Measurements from ENCODE around the gene AQP2. TPM values are rescaled to one million over a fixed set of nuclear protein-coding genes. Genes with fewer than 3 reads are reported as not detected.

AQP2 gene
- total and polyA plus RNA-seq, 2 donors (not counting 1 experiment from before 2014, with no cell fraction given): not detected

DNA sequence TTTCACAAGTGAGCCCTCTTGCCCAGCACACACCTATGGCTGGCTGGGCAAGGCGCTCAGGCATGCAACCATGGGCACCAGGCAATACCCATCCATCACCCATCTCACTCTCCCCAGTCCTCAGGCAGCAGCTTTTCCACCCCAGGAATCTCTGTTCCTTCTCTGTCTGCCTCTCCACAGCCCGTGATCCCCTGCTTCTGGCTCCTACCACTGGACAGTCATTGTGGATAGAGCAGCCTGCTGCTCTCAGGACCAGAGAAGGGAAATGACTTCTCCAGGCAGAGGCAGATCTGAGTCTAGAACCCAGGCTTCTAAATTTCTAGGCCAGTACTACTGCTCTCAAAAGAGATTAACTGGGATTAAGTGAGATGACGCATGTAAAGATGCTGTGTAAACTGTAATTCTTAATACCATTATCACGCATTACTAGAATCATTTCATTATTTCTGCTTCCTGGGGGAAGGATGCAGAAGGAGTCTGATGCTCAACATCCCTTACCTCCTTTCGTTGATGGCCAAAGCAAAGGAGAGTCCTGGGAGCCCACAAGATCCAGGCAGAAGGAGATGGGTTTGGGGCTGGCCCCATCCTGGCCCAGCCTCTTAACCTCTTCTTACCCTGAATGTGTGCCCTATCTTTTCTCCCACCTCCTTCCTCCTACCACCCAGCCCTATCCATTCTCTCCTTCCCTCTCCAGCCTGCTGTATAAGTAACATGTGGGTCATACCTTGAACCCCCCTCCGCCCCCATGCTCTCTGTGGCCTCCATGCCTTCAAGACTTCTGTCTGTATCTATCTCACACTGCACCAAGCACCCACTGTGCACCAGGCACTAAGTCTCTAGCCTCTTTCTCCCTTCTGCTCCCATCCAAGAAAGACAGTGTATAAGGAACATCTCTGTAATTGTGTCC, 6.4 kb downstream of the AQP2 start:
- Histone ChIP-seq H3K4me1 (ENCODE audit: control insufficient read depth in 2 of 2, insufficient read depth in 2 of 2, low read length in 2 of 2) (peaks cover 11 to 16% of the 10 kb centered on the region in 2 donors), H3K4me2 (replicated peaks; ENCODE audit: low read depth, low read length, poor library complexity, severe bottlenecking) (no peak overlapping the region), H4K20me1 (ENCODE audit: control insufficient read depth, insufficient read depth, low read length, poor library complexity, severe bottlenecking) (no peaks in the 10 kb centered on the region), H3K9ac (ENCODE audit: low read length) (no peak overlapping the region), H3K9me3 (ENCODE audit: control extremely low read depth in 1 of 3, control insufficient read depth in 2 of 3, insufficient read depth in 1 of 3, low read length in 2 of 3) (peaks cover 0 to 2% (median 0%) of the 10 kb centered on the region in 3 donors), H3K36me3 (replicated peaks in 1 of 2; ENCODE audit: control extremely low read depth in 1 of 2, control insufficient read depth in 1 of 2, extremely low read depth in 1 of 2, insufficient read depth in 2 of 2, low read length in 1 of 2) (no peaks in the 10 kb centered on the region), H3K27ac (ENCODE audit: low read length in 2 of 2) (no peak overlapping the region), H3K4me3 (ENCODE audit: control extremely low read depth in 1 of 5, extremely low read depth in 1 of 5, insufficient read depth in 1 of 5, low read depth in 2 of 5, low read length in 4 of 5) (no peak overlapping the region), H3K79me2 (ENCODE audit: control insufficient read depth, insufficient read depth, low read length) (no peaks in the 10 kb centered on the region), H2AFZ (ENCODE audit: insufficient read depth, low read depth, low read length, poor library complexity, severe bottlenecking) (no peak overlapping the region), H3K27me3 (replicated peaks in 1 of 4; ENCODE audit: control extremely low read depth in 1 of 4, control insufficient read depth in 3 of 4, insufficient read depth in 4 of 4, low read length in 3 of 4) (peaks cover 0 to 78% (median 26%) of the 10 kb centered on the region in 4 experiments)
- 73% methylated on average over 3 of the region's 6 CpGs for WGBS (ENCODE audit: insufficient coverage)
- ATAC-seq (ENCODE audit: low read depth): no peak
- intact Hi-C loops (cut with micrococcal nuclease): no loop called here
- CTCF ChIA-PET: interaction anchor here (3.0 kb wide), 1 partner anchor 10 kb away, joined by 17 read pairs; no protein-coding TSS in a partner anchor
- TF ChIP-seq, protein P1, sequence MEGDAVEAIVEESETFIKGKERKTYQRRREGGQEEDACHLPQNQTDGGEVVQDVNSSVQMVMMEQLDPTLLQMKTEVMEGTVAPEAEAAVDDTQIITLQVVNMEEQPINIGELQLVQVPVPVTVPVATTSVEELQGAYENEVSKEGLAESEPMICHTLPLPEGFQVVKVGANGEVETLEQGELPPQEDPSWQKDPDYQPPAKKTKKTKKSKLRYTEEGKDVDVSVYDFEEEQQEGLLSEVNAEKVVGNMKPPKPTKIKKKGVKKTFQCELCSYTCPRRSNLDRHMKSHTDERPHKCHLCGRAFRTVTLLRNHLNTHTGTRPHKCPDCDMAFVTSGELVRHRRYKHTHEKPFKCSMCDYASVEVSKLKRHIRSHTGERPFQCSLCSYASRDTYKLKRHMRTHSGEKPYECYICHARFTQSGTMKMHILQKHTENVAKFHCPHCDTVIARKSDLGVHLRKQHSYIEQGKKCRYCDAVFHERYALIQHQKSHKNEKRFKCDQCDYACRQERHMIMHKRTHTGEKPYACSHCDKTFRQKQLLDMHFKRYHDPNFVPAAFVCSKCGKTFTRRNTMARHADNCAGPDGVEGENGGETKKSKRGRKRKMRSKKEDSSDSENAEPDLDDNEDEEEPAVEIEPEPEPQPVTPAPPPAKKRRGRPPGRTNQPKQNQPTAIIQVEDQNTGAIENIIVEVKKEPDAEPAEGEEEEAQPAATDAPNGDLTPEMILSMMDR (IDR thresholded peaks at IDR 0.05): no peak
- TF ChIP-seq EZH2 (IDR thresholded peaks at IDR 0.05; ENCODE audit: borderline replicate concordance, insufficient read depth, low read depth, low read length, poor library complexity, severe bottlenecking): no peak
- DNase-seq: no peak
- H3K4me3 Mint-ChIP-seq: no peak overlapping the region
- H3K4me1 Mint-ChIP-seq: peaks cover 9% of the 10 kb centered on the region
- POLR2A ChIA-PET: no interaction called here
- no peaks in the 10 kb centered on the region for H3K9me3 Mint-ChIP-seq (ENCODE audit: insufficient read depth)
- peaks cover 65% of the 10 kb centered on the region for H3K27me3 Mint-ChIP-seq
- no peak overlapping the region for H3K27ac Mint-ChIP-seq

DNA sequence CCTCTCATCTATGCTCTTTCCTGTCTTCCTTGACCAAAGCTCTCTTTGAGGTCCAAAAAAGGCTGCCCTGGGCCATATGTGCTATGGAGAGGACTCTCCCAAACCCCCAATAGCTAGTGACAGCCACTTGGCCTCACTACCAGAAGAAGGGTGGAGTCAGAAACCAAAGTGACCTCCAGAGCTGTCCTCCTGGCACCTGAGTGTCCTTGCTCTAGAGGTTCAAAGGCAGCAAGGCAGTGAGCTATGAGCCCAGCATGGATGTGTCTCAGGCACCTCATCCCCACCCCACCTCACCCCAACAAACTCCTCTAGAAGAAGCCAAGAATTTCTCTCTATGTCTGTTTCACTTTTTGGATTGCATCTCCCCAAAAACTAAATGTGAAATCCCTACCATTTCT, 7.0 kb downstream of the AQP2 start:
- no peak overlapping the region for H3K4me3 Mint-ChIP-seq
- no peak overlapping the region for H3K4me2 ChIP-seq (replicated peaks; ENCODE audit: low read depth, low read length, poor library complexity, severe bottlenecking)
- H3K4me1 ChIP-seq (ENCODE audit: control insufficient read depth in 2 of 2, insufficient read depth in 2 of 2, low read length in 2 of 2): peaks cover 11 to 16% of the 10 kb centered on the region in 2 donors
- no peak overlapping the region for H3K4me3 ChIP-seq (ENCODE audit: control extremely low read depth in 1 of 5, extremely low read depth in 1 of 5, insufficient read depth in 1 of 5, low read depth in 2 of 5, low read length in 4 of 5)
- H2AFZ ChIP-seq (ENCODE audit: insufficient read depth, low read depth, low read length, poor library complexity, severe bottlenecking): no peak overlapping the region
- peaks cover 0 to 2% (median 0%) of the 10 kb centered on the region in 3 donors for H3K9me3 ChIP-seq (ENCODE audit: control extremely low read depth in 1 of 3, control insufficient read depth in 2 of 3, insufficient read depth in 1 of 3, low read length in 2 of 3)
- H3K9ac ChIP-seq (ENCODE audit: low read length): no peak overlapping the region
- intact Hi-C loops (cut with micrococcal nuclease): no loop called here
- peaks cover 66% of the 10 kb centered on the region for H3K27me3 Mint-ChIP-seq
- peaks cover 0 to 73% (median 26%) of the 10 kb centered on the region in 4 experiments for H3K27me3 ChIP-seq (replicated peaks in 1 of 4; ENCODE audit: control extremely low read depth in 1 of 4, control insufficient read depth in 3 of 4, insufficient read depth in 4 of 4, low read length in 3 of 4)
- no peak overlapping the region for H3K27ac ChIP-seq (ENCODE audit: low read length in 2 of 2)
- no peaks in the 10 kb centered on the region for H3K9me3 Mint-ChIP-seq (ENCODE audit: insufficient read depth)
- H3K79me2 ChIP-seq (ENCODE audit: control insufficient read depth, insufficient read depth, low read length): no peaks in the 10 kb centered on the region
- POLR2A ChIA-PET: no interaction called here
- H3K36me3 ChIP-seq (replicated peaks in 1 of 2; ENCODE audit: control extremely low read depth in 1 of 2, control insufficient read depth in 1 of 2, extremely low read depth in 1 of 2, insufficient read depth in 2 of 2, low read length in 1 of 2): no peaks in the 10 kb centered on the region
- H4K20me1 ChIP-seq (ENCODE audit: control insufficient read depth, insufficient read depth, low read length, poor library complexity, severe bottlenecking): no peaks in the 10 kb centered on the region
- H3K27ac Mint-ChIP-seq: no peak overlapping the region
- DNase-seq (no peak), ATAC-seq (ENCODE audit: low read depth) (no peak)
- H3K4me1 Mint-ChIP-seq: peaks cover 9% of the 10 kb centered on the region
- CTCF ChIA-PET: interaction anchor here (1.4 to 3.0 kb wide), 2 partner anchors 10 to 12 kb away, joined by 3 to 17 read pairs; no protein-coding TSS in a partner anchor
- TF ChIP-seq, protein P1 (IDR thresholded peaks at IDR 0.05): no peak
- no peak for TF ChIP-seq EZH2 (IDR thresholded peaks at IDR 0.05; ENCODE audit: borderline replicate concordance, insufficient read depth, low read depth, low read length, poor library complexity, severe bottlenecking)
